IMR-90 (cell line): ENCODE results near the gene AEN. TPM values are rescaled to one million over a fixed set of nuclear protein-coding genes. Genes with fewer than 3 reads are reported as not detected.

Source experiments
- ATAC-seq: fragments of 200-7000 bp; cut with Tn5 transposase; 2 replicates; pipeline ENCODE4 v1.9.1; 2020; ENCODE audit warnings: low read depth, mild to moderate bottlenecking, moderate library complexity
- BruUV-seq: library from RNA; stranded (reverse); fragments of 400-500 nt; replicated peaks from 2 replicates; lab custom pipeline; 2021; lab: Mats Ljungman, UMichigan
- CTCF ChIA-PET: fragments of 300-600 bp; formaldehyde crosslinking; extraction: SDS; loops from one replicate; lab custom pipeline; 2021; ENCODE audit warnings: antibody characterized with exemption; lab: Yijun Ruan, JAX
- POLR2A ChIA-PET: fragments of 300-600 bp; sonication (Branson Sonifier 250); formaldehyde crosslinking; loops from one replicate; lab custom pipeline; 2022; ENCODE audit warnings: antibody characterized with exemption; ENCODE audit not compliant: unreplicated experiment; lab: Charles Lee
- DNase-seq: peaks from one replicate; pipeline ENCODE4 v3.0.0; 2013
- H2AFZ ChIP-seq: replicated peaks from 2 replicates; pipeline ENCODE3; 2013; ENCODE audit warnings: low read length, mild to moderate bottlenecking; ENCODE audit not compliant: poor library complexity
- H2AK5ac ChIP-seq: 2 replicates; pipeline ENCODE4 v1.6.1; 2013; ENCODE audit warnings: low read depth, low read length, inconsistent platforms
- H2AK9ac ChIP-seq: replicated peaks from 2 replicates; pipeline ENCODE3; 2013; ENCODE audit warnings: mild to moderate bottlenecking, low read depth, low read length, moderate library complexity; ENCODE audit not compliant: poor library complexity
- H2BK120ac ChIP-seq: 2 replicates; pipeline ENCODE4 v1.6.1; 2013; ENCODE audit warnings: low read depth, low read length, inconsistent platforms
- H2BK15ac ChIP-seq: 3 replicates; pipeline ENCODE4 v1.6.1; 2013; ENCODE audit warnings: low read depth, low read length, inconsistent platforms
- H2BK20ac ChIP-seq: 2 replicates; pipeline ENCODE4 v1.6.1; 2013; ENCODE audit warnings: low read depth, mild to moderate bottlenecking, inconsistent platforms, low read length, moderate library complexity
- H2BK5ac ChIP-seq: 2 replicates; pipeline ENCODE4 v1.6.1; 2013; ENCODE audit warnings: mild to moderate bottlenecking, low read depth, low read length, inconsistent platforms; ENCODE audit not compliant: poor library complexity, severe bottlenecking
- H3K14ac ChIP-seq: replicated peaks from 2 replicates; pipeline ENCODE4 v1.6.1; 2013; ENCODE audit warnings: low read depth, low read length, inconsistent platforms
- H3K18ac ChIP-seq: 2 replicates; pipeline ENCODE4 v1.6.1; 2013; ENCODE audit warnings: low read depth, low read length, control low read depth
- H3K23ac ChIP-seq: 2 replicates; pipeline ENCODE4 v1.6.1; 2013; ENCODE audit warnings: low read depth, low read length, inconsistent platforms
- H3K27ac ChIP-seq: 2 replicates; pipeline ENCODE4 v1.5.1; 2013; ENCODE audit warnings: mild to moderate bottlenecking, control low read depth, low read length; ENCODE audit not compliant: insufficient read depth
- H3K27me3 ChIP-seq: 2 replicates; pipeline ENCODE4 v1.6.1; 2013; ENCODE audit warnings: low read length; ENCODE audit not compliant: control insufficient read depth, insufficient read depth
- H3K36me3 ChIP-seq: 2 replicates; pipeline ENCODE4 v1.6.1; 2013; ENCODE audit warnings: low read length, mixed read lengths; ENCODE audit not compliant: control insufficient read depth, insufficient read depth
- H3K4ac ChIP-seq: 2 replicates; pipeline ENCODE4 v1.6.1; 2013; ENCODE audit warnings: low read depth, low read length, inconsistent platforms
- H3K4me1 ChIP-seq: 2 replicates; pipeline ENCODE4 v1.6.1; 2013; ENCODE audit warnings: low read length, mixed read lengths; ENCODE audit not compliant: control insufficient read depth, insufficient read depth
- H3K4me2 ChIP-seq: 2 replicates; pipeline ENCODE4 v1.6.1; 2013; ENCODE audit warnings: low read depth, mild to moderate bottlenecking, control low read depth, low read length, moderate library complexity
- H3K4me3 ChIP-seq: 2 replicates; pipeline ENCODE4 v1.5.1; 2013; ENCODE audit warnings: low read depth, mild to moderate bottlenecking, control low read depth, low read length, moderate library complexity; ENCODE audit not compliant: insufficient read depth
- H3K56ac ChIP-seq: 2 replicates; pipeline ENCODE4 v1.6.1; 2013; ENCODE audit warnings: low read length, inconsistent platforms; ENCODE audit not compliant: insufficient read depth; ENCODE audit errors: extremely low read depth
- H3K79me1 ChIP-seq, 2 experiments: 2 replicates each; pipeline ENCODE4 v1.6.1; 2013; ENCODE audit warnings: low read length in 2 of 2, inconsistent platforms in 1 of 2, low read depth in 1 of 2
- H3K9ac ChIP-seq: 2 replicates; pipeline ENCODE4 v1.6.1; 2013; ENCODE audit warnings: low read depth, low read length, control low read depth
- H3K9me1 ChIP-seq: 2 replicates; pipeline ENCODE4 v1.6.1; 2013; ENCODE audit warnings: low read length, inconsistent platforms; ENCODE audit not compliant: insufficient read depth
- H3K9me3 ChIP-seq: 2 replicates; pipeline ENCODE4 v1.6.1; 2013; ENCODE audit warnings: low read length; ENCODE audit not compliant: control insufficient read depth, insufficient read depth
- H4K20me1 ChIP-seq: 2 replicates; pipeline ENCODE4 v1.6.1; 2013; ENCODE audit warnings: low read length, inconsistent platforms; ENCODE audit not compliant: insufficient read depth
- H4K5ac ChIP-seq: 2 replicates; pipeline ENCODE4 v1.6.1; 2013; ENCODE audit warnings: mild to moderate bottlenecking, low read depth, low read length, control low read depth
- H4K8ac ChIP-seq, 2 experiments: 2 replicates each; pipeline ENCODE4 v1.6.1; 2013; ENCODE audit warnings: low read depth in 2 of 2, low read length in 2 of 2, control low read depth in 1 of 2, inconsistent platforms in 1 of 2
- H4K91ac ChIP-seq: 2 replicates; pipeline ENCODE4 v1.6.1; 2013; ENCODE audit warnings: low read depth, low read length, inconsistent platforms; ENCODE audit not compliant: insufficient read depth
- CHD1 ChIP-seq: IDR thresholded peaks from 2 replicates; pipeline ENCODE4 v1.6.1; 2012; ENCODE audit warnings: low read depth, low read length, improper control_type of control experiment
- FOS ChIP-seq: fragments of 150-350 bp; IDR thresholded peaks from 2 replicates; pipeline ENCODE4 v1.6.1; 2016; ENCODE audit warnings: low read depth, low read length
- MAFK ChIP-seq: IDR thresholded peaks from 2 replicates; pipeline ENCODE4 v1.6.1; 2012; ENCODE audit warnings: low read depth, low read length, improper control_type of control experiment
- RCOR1 ChIP-seq: IDR thresholded peaks from 2 replicates; pipeline ENCODE4 v1.6.1; 2012; ENCODE audit warnings: mild to moderate bottlenecking, low read length, improper control_type of control experiment; ENCODE audit not compliant: insufficient replicate concordance
- RFX5 ChIP-seq: IDR thresholded peaks from 2 replicates; pipeline ENCODE4 v1.8.0; 2012; ENCODE audit warnings: low read depth, mild to moderate bottlenecking, low read length, moderate library complexity
- SMC3 ChIP-seq: fragments of 150-350 bp; IDR thresholded peaks from 2 replicates; pipeline ENCODE4 v1.6.1; 2016; ENCODE audit warnings: low read depth, mild to moderate bottlenecking, antibody characterized with exemption, low read length, moderate library complexity
- WGBS, 2 experiments: methylation state at CpG; one replicate each; pipeline versions ENCODE4 v1.1.5 to v1.1.7; 2013; ENCODE audit warnings: missing lambda C conversion rate in 2 of 2; ENCODE audit not compliant: insufficient read length in 1 of 2; ENCODE audit errors: extremely low coverage in 2 of 2; 5-methylcytosine and 5-hydroxymethylcytosine counted together
- dilution Hi-C: fragments of 300-500 bp; cut with HindIII; formaldehyde crosslinking; loops from one replicate; pipeline ENCODE4 v1.14.3; 2018; ENCODE audit warnings: low sequenced_read_pairs; ENCODE audit not compliant: unreplicated experiment
- in situ Hi-C: fragments of 300-500 bp; cut with MboI; formaldehyde crosslinking; loops from 3 replicates; pipeline ENCODE4 v1.14.3; 2019; ENCODE audit warnings: low sequenced_read_pairs, inconsistent platforms, mixed read lengths
- intact Hi-C: fragments of 100-400 bp; cut with micrococcal nuclease; formaldehyde crosslinking; loops from 2 replicates; pipeline ENCODE4 v1.10.0; 2022
- polyA plus RNA-seq, 3 experiments: library from polyadenylated mRNA; depleted of rRNA; stranded (reverse); fragments of >200 nt; gene quantifications; 2 replicates each; pipeline ENCODE4 v1.2.3, GENCODE V29; 2012; ENCODE audit warnings: low replicate concordance in 1 of 3
- total RNA-seq: library from RNA; depleted of rRNA; stranded (reverse); fragments of >200 nt; gene quantifications from 2 replicates; pipeline ENCODE4 v1.2.3, GENCODE V29; 2012
- TF ChIP-seq, protein P1 (sequence below): fragments of 150-350 bp; IDR thresholded peaks from 2 replicates; pipeline ENCODE4 v1.6.1; 2017; ENCODE audit warnings: mild to moderate bottlenecking, antibody characterized with exemption, low read length, low read depth

AEN gene
- total and polyA plus RNA-seq, 2 of the 4 experiments (the other 2 are of a cell fraction), result 48.6 to 85.5 TPM

- H3K23ac ChIP-seq, result no peak overlapping the region
- H3K4me2 ChIP-seq, result no peak overlapping the region
- H2AK5ac ChIP-seq, result no peak overlapping the region
- H4K91ac ChIP-seq, result no peak overlapping the region
- no peak overlapping the region for H2AFZ ChIP-seq
- H2BK120ac ChIP-seq, result no peak overlapping the region
- DNase-seq, result no peak
- no peaks in the 10 kb centered on the region for H3K4me1 ChIP-seq
- POLR2A ChIA-PET, result no interaction called here
- CTCF ChIA-PET, result no interaction called here
- H4K5ac ChIP-seq, result no peak overlapping the region
- TF ChIP-seq RCOR1, result no peak
- TF ChIP-seq CHD1, result no peak
- no peak for TF ChIP-seq MAFK
- no peak for TF ChIP-seq RFX5
- no peak for TF ChIP-seq SMC3
- TF ChIP-seq FOS, result no peak
- TF ChIP-seq, protein P1, sequence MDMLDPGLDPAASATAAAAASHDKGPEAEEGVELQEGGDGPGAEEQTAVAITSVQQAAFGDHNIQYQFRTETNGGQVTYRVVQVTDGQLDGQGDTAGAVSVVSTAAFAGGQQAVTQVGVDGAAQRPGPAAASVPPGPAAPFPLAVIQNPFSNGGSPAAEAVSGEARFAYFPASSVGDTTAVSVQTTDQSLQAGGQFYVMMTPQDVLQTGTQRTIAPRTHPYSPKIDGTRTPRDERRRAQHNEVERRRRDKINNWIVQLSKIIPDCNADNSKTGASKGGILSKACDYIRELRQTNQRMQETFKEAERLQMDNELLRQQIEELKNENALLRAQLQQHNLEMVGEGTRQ, result no peak
- H2BK20ac ChIP-seq, result no peak overlapping the region
- in situ Hi-C loops, result no loop called here
- no peaks in the 10 kb centered on the region for H3K79me1 ChIP-seq
- no peak overlapping the region for H4K8ac ChIP-seq
- dilution Hi-C loops, result no loop called here
- H3K9me3 ChIP-seq, result no peaks in the 10 kb centered on the region
- no peak overlapping the region for H2BK5ac ChIP-seq
- no peaks in the 10 kb centered on the region for H3K27me3 ChIP-seq
- no peaks in the 10 kb centered on the region for H3K9me1 ChIP-seq
- no peak overlapping the region for H3K18ac ChIP-seq
- no peak overlapping the region for H2AK9ac ChIP-seq
- no peak overlapping the region for H3K27ac ChIP-seq
- H3K56ac ChIP-seq, result no peak overlapping the region
- H4K20me1 ChIP-seq, result no peaks in the 10 kb centered on the region
- no peak for ATAC-seq
- WGBS, 2 experiments, result no CpG with 5 or more reads among the region's 6 CpGs
- no TSS peak for BruUV-seq
- no peak overlapping the region for H3K14ac ChIP-seq
- no peaks in the 10 kb centered on the region for H3K36me3 ChIP-seq
- intact Hi-C loops, result no loop called here
- no peak overlapping the region for H3K4me3 ChIP-seq
- H3K4ac ChIP-seq, result no peak overlapping the region
- no peak overlapping the region for H2BK15ac ChIP-seq
- H3K9ac ChIP-seq, result no peak overlapping the region
Observed at GRCh38 chr15:88590759-88591158, 30.4 kb upstream of the AEN start.
